Endothelial cell of umbilical vein (primary cell): ENCODE results near the gene GOLGA6L9. TPM values are rescaled to one million over a fixed set of nuclear protein-coding genes. Genes with fewer than 3 reads are reported as not detected.
A peak's percentile ranks its signal among the peaks of the same experiment; 100 is the strongest.
"Not testable (repeated sequence)": the region's sequence is repeated elsewhere in the genome, so short reads cannot be mapped to it uniquely, and the experiment has no call there.

Experiments used
- BruUV-seq: library from RNA; stranded (reverse); fragments of 400-500 nt; replicated peaks from 2 replicates; lab custom pipeline; 2021; lab: Mats Ljungman, UMichigan
- CTCF ChIA-PET: fragments of 300-600, 350-600 bp; sonication (Branson Sonifier 250); formaldehyde crosslinking; loops from one replicate; lab custom pipeline; 2021; ENCODE audit warnings: antibody characterized with exemption, inconsistent platforms; lab: Charles Lee
- POLR2A ChIA-PET: fragments of 300-600, 350-600 bp; sonication (Branson Sonifier 250); formaldehyde crosslinking; loops from one replicate; lab custom pipeline; 2021; ENCODE audit warnings: antibody characterized with exemption, inconsistent platforms; lab: Charles Lee
- DNase-seq: peaks from one replicate; pipeline ENCODE4 v3.0.0-alpha.2; 2011; ENCODE audit warnings: low read depth, low spot score
- FAIRE-seq: peaks from 2 replicates; lab custom pipeline; 2011; peaks lifted over from hg19 to GRCh38; lab: Jason Lieb, UNC
- H2AFZ ChIP-seq: 2 replicates; pipeline ENCODE4 v1.6.0; 2012; ENCODE audit warnings: low read depth, low read length, control low read depth, inconsistent platforms
- H3K27ac ChIP-seq: 2 replicates; pipeline ENCODE4 v1.5.1; 2011; ENCODE audit warnings: low read depth, mild to moderate bottlenecking, control low read depth, low read length, moderate library complexity; ENCODE audit not compliant: insufficient read depth
- H3K27me3 ChIP-seq, 2 experiments: 2 replicates each; pipeline versions ENCODE4 v1.6.0 to v1.6.1; 2011; ENCODE audit warnings: low read length in 2 of 2, mixed read lengths in 1 of 2; ENCODE audit not compliant: control insufficient read depth in 2 of 2, insufficient read depth in 2 of 2
- H3K36me3 ChIP-seq, 2 experiments: 2 replicates in 1 of 2; 3 replicates in 1 of 2; pipeline ENCODE4 v1.5.1; 2011; ENCODE audit warnings: low read length in 2 of 2, mild to moderate bottlenecking in 1 of 2, moderate library complexity in 1 of 2; ENCODE audit not compliant: control insufficient read depth in 2 of 2, insufficient read depth in 2 of 2; ENCODE audit errors: extremely low read depth in 1 of 2
- H3K4me1 ChIP-seq: 3 replicates; pipeline ENCODE4 v1.5.1; 2011; ENCODE audit warnings: mild to moderate bottlenecking, low read length; ENCODE audit not compliant: control insufficient read depth, insufficient read depth; ENCODE audit errors: extremely low read depth
- H3K4me2 ChIP-seq: 2 replicates; pipeline ENCODE4 v1.6.1; 2011; ENCODE audit warnings: low read length, control low read depth, mixed read lengths; ENCODE audit not compliant: insufficient read depth
- H3K4me3 ChIP-seq, 3 experiments: fragments of 200-600 bp in 1 of 3; sonication (generic), shearing (Covaris generic) in 1 of 3; replicated peaks in 1 of 3; 2 replicates each; pipeline ENCODE4 v1.5.1; 2011 to 2016; ENCODE audit warnings: control low read depth in 3 of 3, low read length in 3 of 3, mild to moderate bottlenecking in 2 of 3, inconsistent platforms in 1 of 3, low read depth in 1 of 3, moderate library complexity in 1 of 3; ENCODE audit not compliant: insufficient read depth in 1 of 3
- H3K79me2 ChIP-seq: 2 replicates; pipeline ENCODE4 v1.6.0; 2012; ENCODE audit warnings: low read length, inconsistent platforms; ENCODE audit not compliant: control insufficient read depth, insufficient read depth
- H3K9ac ChIP-seq: replicated peaks from 2 replicates; pipeline ENCODE3; 2011; ENCODE audit warnings: low read length, control low read depth; ENCODE audit not compliant: insufficient read depth; ENCODE audit errors: extremely low read depth
- H3K9me1 ChIP-seq: replicated peaks from 3 replicates; pipeline ENCODE4 v1.6.0; 2011; ENCODE audit warnings: mild to moderate bottlenecking, low read length; ENCODE audit not compliant: control insufficient read depth, insufficient read depth; ENCODE audit errors: extremely low read depth
- H3K9me3 ChIP-seq: replicated peaks from 2 replicates; pipeline ENCODE4 v1.5.1; 2012; ENCODE audit warnings: low read length, inconsistent platforms; ENCODE audit not compliant: control insufficient read depth, insufficient read depth
- H4K20me1 ChIP-seq: replicated peaks from 2 replicates; pipeline ENCODE3; 2011; ENCODE audit warnings: mild to moderate bottlenecking, low read length; ENCODE audit not compliant: control insufficient read depth, insufficient read depth; ENCODE audit errors: extremely low read depth
- dilution Hi-C: fragments of 300-500 bp; cut with MboI; formaldehyde crosslinking; loops from one replicate; pipeline ENCODE4 v1.15.0; 2019; ENCODE audit warnings: low sequenced_read_pairs; ENCODE audit not compliant: extremely low pct_ligation_motif_present
- intact Hi-C: fragments of 100-400 bp; cut with micrococcal nuclease; formaldehyde crosslinking; loops from one replicate; pipeline ENCODE4 v1.10.0; 2022
- polyA plus RNA-seq, 4 experiments: library from polyadenylated mRNA; depleted of rRNA in 3 of 4; stranded (reverse) in 3 of 4; unstranded in 1 of 4; fragments of >200 nt; gene quantifications; 2 replicates each; pipeline versions ENCODE4 v1.2.1 to v1.2.3, GENCODE V29; 2011 to 2012; ENCODE audit warnings: missing spikeins in 1 of 4
- total RNA-seq: library from RNA; stranded (reverse); gene quantifications from 2 replicates; pipeline ENCODE4 v1.2.3, GENCODE V29; 2021
- TF ChIP-seq, protein P1 (sequence below), 2 donors: IDR thresholded peaks; 1 replicate in 1 of 2; 2 replicates in 1 of 2; pipeline ENCODE4 v1.5.1; 2011; ENCODE audit warnings: low read length in 2 of 2, mild to moderate bottlenecking in 2 of 2, moderate library complexity in 2 of 2, control low read depth in 1 of 2, inconsistent platforms in 1 of 2, low read depth in 1 of 2; ENCODE audit not compliant: insufficient read depth in 1 of 2; ENCODE audit errors: extremely low read depth in 1 of 2

The GOLGA6L9 gene
- total and polyA plus RNA-seq, 2 donors (not counting 3 experiments of a cell fraction or from before 2014, with no cell fraction given): 1.3 to 3.8 TPM

DNA sequence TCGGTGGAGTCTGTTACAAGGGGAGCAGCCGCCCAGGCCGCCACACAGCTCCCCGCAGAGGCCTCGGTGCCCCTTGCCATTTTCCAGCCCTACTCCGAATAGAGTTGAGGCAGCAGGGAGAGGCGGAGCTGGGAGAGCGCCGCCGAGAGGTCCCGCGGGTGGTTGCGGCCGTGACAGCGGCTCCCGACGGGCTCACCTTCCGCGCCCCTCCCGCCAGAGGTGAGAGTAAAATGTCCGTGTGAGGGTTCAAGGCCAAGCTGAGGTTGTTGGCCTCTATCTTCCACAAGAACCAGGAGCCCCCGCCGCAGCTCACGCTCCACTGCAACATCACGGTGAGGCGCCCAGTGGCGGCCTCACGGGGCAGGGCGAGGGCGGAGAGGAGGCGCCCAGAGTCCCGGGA lies 15.8 kb downstream of the GOLGA6L9 start:
- POLR2A ChIA-PET, H3K27ac ChIP-seq, H3K9me1 ChIP-seq, dilution Hi-C loops, CTCF ChIA-PET, BruUV-seq, FAIRE-seq, H3K36me3 ChIP-seq, H3K79me2 ChIP-seq, intact Hi-C loops, H3K27me3 ChIP-seq, H3K4me2 ChIP-seq, H3K4me1 ChIP-seq, H3K9me3 ChIP-seq, DNase-seq, H4K20me1 ChIP-seq, H3K9ac ChIP-seq: not testable (repeated sequence)
- H3K4me3 ChIP-seq: peak overlapping the region in 1 of 3 experiments; percentile 34
- TF ChIP-seq, protein P1, sequence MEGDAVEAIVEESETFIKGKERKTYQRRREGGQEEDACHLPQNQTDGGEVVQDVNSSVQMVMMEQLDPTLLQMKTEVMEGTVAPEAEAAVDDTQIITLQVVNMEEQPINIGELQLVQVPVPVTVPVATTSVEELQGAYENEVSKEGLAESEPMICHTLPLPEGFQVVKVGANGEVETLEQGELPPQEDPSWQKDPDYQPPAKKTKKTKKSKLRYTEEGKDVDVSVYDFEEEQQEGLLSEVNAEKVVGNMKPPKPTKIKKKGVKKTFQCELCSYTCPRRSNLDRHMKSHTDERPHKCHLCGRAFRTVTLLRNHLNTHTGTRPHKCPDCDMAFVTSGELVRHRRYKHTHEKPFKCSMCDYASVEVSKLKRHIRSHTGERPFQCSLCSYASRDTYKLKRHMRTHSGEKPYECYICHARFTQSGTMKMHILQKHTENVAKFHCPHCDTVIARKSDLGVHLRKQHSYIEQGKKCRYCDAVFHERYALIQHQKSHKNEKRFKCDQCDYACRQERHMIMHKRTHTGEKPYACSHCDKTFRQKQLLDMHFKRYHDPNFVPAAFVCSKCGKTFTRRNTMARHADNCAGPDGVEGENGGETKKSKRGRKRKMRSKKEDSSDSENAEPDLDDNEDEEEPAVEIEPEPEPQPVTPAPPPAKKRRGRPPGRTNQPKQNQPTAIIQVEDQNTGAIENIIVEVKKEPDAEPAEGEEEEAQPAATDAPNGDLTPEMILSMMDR (IDR thresholded peaks at IDR 0.05; ENCODE audit: extremely low read depth in 1 of 2, insufficient read depth in 1 of 2, low read depth in 1 of 2, low read length in 2 of 2): peak in 1 of 2 donors; percentile 4
- peak overlapping the region; percentile 73 for H2AFZ ChIP-seq

DNA sequence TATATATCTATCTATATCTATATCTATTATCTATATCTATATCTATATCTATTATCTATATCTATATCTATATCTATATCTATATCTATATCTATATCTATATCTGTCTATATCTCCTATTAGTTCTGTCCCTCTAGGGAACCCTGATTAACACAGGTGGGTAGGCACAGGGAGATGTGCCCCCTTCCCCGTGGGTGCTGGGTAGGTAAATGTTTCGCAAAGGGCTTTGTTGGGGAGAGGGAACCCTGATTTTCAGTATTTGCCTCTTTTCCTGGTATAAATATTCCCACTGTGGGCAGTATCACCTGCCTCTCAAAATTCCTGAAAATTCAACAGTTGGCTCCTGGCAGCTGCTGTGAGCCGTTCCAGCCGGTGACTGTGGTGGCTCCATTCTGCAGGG lies 27.7 kb downstream of the GOLGA6L9 start:
- H3K79me2 ChIP-seq, dilution Hi-C loops, H3K9me1 ChIP-seq, H3K9ac ChIP-seq, H3K36me3 ChIP-seq, intact Hi-C loops, BruUV-seq, DNase-seq, CTCF ChIA-PET, H3K27me3 ChIP-seq, H4K20me1 ChIP-seq, H3K27ac ChIP-seq, H3K4me2 ChIP-seq, H3K9me3 ChIP-seq, POLR2A ChIA-PET, FAIRE-seq, H3K4me1 ChIP-seq, H3K4me3 ChIP-seq, H2AFZ ChIP-seq: not testable (repeated sequence)

DNA sequence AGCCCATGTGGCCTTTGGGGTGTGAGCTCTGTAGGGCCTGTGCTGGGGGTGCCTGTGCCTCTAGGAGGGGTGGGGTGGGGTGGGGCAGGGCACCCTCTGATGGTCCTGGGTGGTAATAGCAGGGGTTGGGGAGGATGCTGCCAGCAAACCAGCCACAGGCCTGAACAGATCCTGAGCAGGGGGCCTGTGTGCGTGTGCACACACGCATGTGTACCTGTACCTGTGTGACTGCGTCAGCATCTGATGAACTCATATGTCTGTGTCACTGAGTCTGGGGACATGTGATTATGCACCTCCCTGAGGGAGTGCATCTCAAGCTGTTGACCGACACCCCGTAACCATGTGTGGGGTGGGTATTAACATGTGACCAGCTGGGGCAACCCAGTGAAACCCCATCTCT lies 36.0 kb downstream of the GOLGA6L9 start:
- CTCF ChIA-PET, dilution Hi-C loops, H3K4me2 ChIP-seq, H2AFZ ChIP-seq, H3K27ac ChIP-seq, H3K4me3 ChIP-seq, H3K27me3 ChIP-seq, H3K36me3 ChIP-seq, H3K79me2 ChIP-seq, BruUV-seq, DNase-seq, H3K9me1 ChIP-seq, H4K20me1 ChIP-seq, FAIRE-seq, H3K9me3 ChIP-seq, H3K9ac ChIP-seq, intact Hi-C loops, H3K4me1 ChIP-seq, POLR2A ChIA-PET: not testable (repeated sequence)

DNA sequence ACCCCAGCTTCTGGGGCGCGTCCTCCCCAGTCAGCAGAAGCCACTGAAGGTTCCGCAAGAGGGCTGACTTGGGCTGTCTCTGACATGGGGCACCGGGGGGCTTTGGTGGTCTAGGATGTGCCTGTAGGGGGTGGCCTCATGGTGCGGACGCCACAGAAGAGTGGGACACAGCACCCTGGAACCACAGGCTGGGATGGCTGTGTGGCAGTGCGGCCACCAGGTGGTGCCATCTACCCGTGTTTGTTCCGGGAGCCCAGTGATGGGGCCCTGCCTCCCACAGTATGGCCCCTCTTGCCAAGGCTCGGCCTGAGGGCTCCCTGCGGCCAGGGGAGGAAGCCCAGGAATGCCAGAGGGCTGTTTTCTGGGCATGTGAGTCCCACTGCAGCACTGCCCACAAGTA lies 38.6 kb downstream of the GOLGA6L9 start:
- H3K9ac ChIP-seq, H3K27me3 ChIP-seq, intact Hi-C loops, H2AFZ ChIP-seq, BruUV-seq, H3K4me1 ChIP-seq, H3K9me1 ChIP-seq, H4K20me1 ChIP-seq, H3K79me2 ChIP-seq, DNase-seq, H3K9me3 ChIP-seq, CTCF ChIA-PET, FAIRE-seq, POLR2A ChIA-PET, H3K4me2 ChIP-seq, H3K36me3 ChIP-seq, H3K4me3 ChIP-seq, H3K27ac ChIP-seq, dilution Hi-C loops: not testable (repeated sequence)
